Measurements from ENCODE around the gene SLC6A18.

SLC6A18 gene

GRCh38 chr5:1294206-1294834, 69.1 kb downstream of the SLC6A18 start:
- no peak for DNase-seq

DNA sequence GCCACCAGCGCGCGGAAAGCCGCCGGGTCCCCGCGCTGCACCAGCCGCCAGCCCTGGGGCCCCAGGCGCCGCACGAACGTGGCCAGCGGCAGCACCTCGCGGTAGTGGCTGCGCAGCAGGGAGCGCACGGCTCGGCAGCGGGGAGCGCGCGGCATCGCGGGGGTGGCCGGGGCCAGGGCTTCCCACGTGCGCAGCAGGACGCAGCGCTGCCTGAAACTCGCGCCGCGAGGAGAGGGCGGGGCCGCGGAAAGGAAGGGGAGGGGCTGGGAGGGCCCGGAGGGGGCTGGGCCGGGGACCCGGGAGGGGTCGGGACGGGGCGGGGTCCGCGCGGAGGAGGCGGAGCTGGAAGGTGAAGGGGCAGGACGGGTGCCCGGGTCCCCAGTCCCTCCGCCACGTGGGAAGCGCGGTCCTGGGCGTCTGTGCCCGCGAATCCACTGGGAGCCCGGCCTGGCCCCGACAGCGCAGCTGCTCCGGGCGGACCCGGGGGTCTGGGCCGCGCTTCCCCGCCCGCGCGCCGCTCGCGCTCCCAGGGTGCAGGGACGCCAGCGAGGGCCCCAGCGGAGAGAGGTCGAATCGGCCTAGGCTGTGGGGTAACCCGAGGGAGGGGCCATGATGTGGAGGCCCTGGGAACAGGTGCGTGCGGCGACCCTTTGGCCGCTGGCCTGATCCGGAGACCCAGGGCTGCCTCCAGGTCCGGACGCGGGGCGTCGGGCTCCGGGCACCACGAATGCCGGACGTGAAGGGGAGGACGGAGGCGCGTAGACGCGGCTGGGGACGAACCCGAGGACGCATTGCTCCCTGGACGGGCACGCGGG, 69.9 kb downstream of the SLC6A18 start, which contains the start of gene TERT:
Gene TERT, minus strand, starts transcription at position 234 of the 815 bp plus-strand sequence. Its CDS starts 79 bp downstream, at position 155.
- DNase-seq = no peak

GRCh38 chr5:1295650-1296037, 70.5 kb downstream of the SLC6A18 start:
- no peak for DNase-seq
